Measurements from ENCODE around the gene C1QTNF9.
"Not testable (repeated sequence)": the region's sequence is repeated elsewhere in the genome, so short reads cannot be mapped to it uniquely, and the experiment has no call there.

Gene C1QTNF9

DNA sequence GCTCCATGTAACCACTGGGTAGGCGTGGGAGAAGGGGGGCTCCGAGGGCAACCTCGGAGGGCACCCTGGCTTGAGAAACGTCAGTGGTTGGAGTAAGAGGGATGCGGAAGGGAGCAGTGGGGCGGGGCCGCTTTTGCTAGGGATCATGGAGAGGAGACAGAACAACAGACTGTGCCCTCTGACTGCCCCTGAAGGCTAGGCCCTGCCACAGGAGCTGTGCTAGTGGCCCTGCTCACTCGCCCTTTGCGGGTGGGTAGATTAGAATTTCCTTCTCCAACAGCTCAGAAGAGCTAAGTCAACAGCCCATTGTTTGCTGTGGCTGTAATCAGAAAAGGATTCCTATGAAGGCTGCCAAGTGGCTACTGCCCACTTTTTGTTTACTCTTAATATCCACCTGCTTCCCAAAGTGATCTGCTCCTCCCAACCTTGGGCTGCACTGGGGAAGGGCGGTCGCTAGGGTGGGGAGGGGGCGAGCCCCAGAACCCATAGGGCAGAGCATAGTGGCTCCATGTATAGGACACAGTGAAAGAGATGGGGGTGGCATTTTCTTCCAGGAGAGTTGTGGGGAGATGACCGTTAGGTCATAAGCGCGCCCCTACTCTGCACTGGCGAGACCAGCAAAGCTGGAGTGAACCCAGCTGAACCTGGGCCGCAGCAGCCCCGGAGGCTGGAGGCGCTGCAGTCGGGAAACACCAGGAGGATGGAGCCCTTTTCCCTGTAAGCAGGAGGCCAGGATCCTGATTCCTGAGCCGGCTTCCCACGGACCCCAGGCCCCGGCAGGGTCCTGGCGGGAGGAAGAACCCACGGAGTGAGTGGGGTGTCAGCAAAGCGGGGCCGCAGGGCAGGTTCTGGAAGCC, 1.9 kb upstream of the C1QTNF9 start:
- Histone ChIP-seq H3K4me3 (ENCODE audit: low read depth, low read length) (no peak overlapping the region), H3K27me3 (ENCODE audit: control insufficient read depth, insufficient read depth, low read length) (no peaks in the 10 kb centered on the region), H3K9me3 (ENCODE audit: control insufficient read depth, insufficient read depth, low read length) (no peaks in the 10 kb centered on the region), H3K36me3 (ENCODE audit: control insufficient read depth, insufficient read depth, low read length) (peaks cover 7% of the 10 kb centered on the region), H3K4me1 (ENCODE audit: control insufficient read depth, insufficient read depth, low read length) (no peaks in the 10 kb centered on the region), H3K9ac (ENCODE audit: low read depth, low read length) (no peak overlapping the region)

DNA sequence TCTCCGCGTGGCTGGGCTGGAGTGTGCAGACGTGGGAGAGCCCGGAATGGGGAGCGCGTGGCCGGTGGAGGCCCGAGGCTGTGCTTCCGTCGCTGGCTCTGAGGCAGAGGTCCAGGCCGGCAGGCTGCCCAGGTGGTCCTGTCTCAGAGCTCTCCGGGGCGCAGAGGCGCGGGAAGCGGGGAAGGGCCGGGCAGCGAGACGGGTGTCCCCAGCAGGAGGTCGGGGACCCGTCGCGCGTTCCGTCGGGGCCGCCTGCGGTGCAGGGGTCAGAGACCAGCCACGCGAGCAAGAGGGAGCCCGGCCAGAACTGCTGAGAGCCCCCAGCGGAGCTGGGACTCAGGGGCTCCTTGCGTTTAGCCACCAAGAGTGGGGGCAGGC, 1.3 kb upstream of the C1QTNF9 start:
- peaks cover 5% of the 10 kb centered on the region for H3K36me3 ChIP-seq (ENCODE audit: control insufficient read depth, insufficient read depth, low read length)
- H3K4me3 ChIP-seq (ENCODE audit: low read depth, low read length) = no peak overlapping the region
- H3K4me1 ChIP-seq (ENCODE audit: control insufficient read depth, insufficient read depth, low read length) = no peaks in the 10 kb centered on the region
- no peaks in the 10 kb centered on the region for H3K9me3 ChIP-seq (ENCODE audit: control insufficient read depth, insufficient read depth, low read length)
- H3K9ac ChIP-seq (ENCODE audit: low read depth, low read length) = no peak overlapping the region
- no peaks in the 10 kb centered on the region for H3K27me3 ChIP-seq (ENCODE audit: control insufficient read depth, insufficient read depth, low read length)

DNA sequence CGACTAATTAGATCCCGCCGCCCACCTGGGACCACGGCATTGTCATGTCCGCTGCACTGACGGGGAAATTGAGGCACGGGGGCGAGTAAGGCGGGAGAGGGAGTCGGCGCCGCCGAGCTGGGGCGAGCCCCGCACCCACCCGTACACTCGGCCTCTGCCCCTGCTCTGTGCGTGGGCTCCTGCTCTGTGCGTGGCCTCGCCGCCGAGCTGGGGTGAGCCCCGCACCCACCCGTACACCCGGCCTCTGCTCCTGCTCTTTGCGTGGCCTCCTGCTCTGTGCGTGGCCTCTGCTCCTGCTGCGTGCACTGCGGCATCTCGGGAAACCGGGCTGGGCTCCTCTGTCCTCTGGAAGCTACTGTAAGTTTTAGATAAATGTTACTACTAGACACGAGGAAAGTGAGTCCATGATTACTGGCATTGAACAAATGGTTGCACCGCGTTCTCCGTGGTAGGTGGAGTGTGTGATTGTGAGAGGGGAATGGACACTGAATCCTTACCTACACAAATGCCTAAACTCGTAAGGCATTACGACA, 826 bp upstream of the C1QTNF9 start:
- no peak overlapping the region for H3K4me3 ChIP-seq (ENCODE audit: low read depth, low read length)
- no peaks in the 10 kb centered on the region for H3K27me3 ChIP-seq (ENCODE audit: control insufficient read depth, insufficient read depth, low read length)
- no peaks in the 10 kb centered on the region for H3K9me3 ChIP-seq (ENCODE audit: control insufficient read depth, insufficient read depth, low read length)
- no peaks in the 10 kb centered on the region for H3K36me3 ChIP-seq (ENCODE audit: control insufficient read depth, insufficient read depth, low read length)
- no peaks in the 10 kb centered on the region for H3K4me1 ChIP-seq (ENCODE audit: control insufficient read depth, insufficient read depth, low read length)
- H3K9ac ChIP-seq (ENCODE audit: low read depth, low read length) = no peak overlapping the region

DNA sequence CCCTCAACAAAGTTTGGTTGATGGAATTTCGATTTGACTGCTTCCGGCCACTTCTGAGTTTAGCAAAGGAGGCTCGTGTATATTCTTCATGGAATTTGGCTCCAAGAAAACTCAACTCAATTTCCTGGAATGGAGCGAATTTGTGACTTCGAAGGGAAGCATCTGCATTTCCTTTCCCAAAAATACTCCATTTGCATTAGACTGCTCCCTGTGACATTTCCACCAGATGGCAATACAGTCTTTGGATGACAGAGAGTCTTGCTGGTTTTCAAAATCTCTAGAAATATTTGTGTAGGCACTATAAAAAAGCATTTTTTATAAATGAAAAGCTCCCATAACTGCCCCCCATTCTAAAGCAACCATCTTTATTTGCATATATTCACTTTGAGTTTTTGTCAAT, 4.1 kb downstream of the C1QTNF9 start:
- no peaks in the 10 kb centered on the region for H3K4me1 ChIP-seq (ENCODE audit: control insufficient read depth, insufficient read depth, low read length)
- no peak overlapping the region for H3K9ac ChIP-seq (ENCODE audit: low read depth, low read length)
- H3K9me3 ChIP-seq (ENCODE audit: control insufficient read depth, insufficient read depth, low read length) = no peaks in the 10 kb centered on the region
- H3K36me3 ChIP-seq (ENCODE audit: control insufficient read depth, insufficient read depth, low read length) = no peaks in the 10 kb centered on the region
- no peak overlapping the region for H3K4me3 ChIP-seq (ENCODE audit: low read depth, low read length)
- H3K27me3 ChIP-seq (ENCODE audit: control insufficient read depth, insufficient read depth, low read length) = no peaks in the 10 kb centered on the region

DNA sequence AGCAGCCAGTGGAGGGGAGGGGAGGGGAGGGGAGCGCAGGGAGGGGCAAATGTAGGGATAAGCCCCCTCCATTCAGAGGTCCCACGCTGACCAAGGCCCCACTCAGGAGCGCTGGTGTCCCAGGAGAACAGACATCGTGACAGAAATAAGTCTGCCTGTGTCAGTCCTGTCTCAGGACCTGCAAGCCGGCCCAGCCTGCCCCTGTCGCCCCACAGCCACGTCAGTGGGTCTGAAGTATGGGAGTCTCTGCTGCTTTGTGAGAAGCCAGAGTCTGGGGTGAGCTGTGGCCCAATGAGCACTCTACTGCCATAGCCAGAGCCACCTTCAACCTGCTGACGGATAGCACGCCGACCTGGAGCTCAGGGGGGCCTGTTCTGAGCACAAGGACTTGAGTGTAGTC, 8.5 kb downstream of the C1QTNF9 start:
- H3K9me3 ChIP-seq (ENCODE audit: control insufficient read depth, insufficient read depth, low read length); H3K27me3 ChIP-seq (ENCODE audit: control insufficient read depth, insufficient read depth, low read length); H3K36me3 ChIP-seq (ENCODE audit: control insufficient read depth, insufficient read depth, low read length); H3K9ac ChIP-seq (ENCODE audit: low read depth, low read length); H3K4me3 ChIP-seq (ENCODE audit: low read depth, low read length); H3K4me1 ChIP-seq (ENCODE audit: control insufficient read depth, insufficient read depth, low read length): not testable (repeated sequence)

DNA sequence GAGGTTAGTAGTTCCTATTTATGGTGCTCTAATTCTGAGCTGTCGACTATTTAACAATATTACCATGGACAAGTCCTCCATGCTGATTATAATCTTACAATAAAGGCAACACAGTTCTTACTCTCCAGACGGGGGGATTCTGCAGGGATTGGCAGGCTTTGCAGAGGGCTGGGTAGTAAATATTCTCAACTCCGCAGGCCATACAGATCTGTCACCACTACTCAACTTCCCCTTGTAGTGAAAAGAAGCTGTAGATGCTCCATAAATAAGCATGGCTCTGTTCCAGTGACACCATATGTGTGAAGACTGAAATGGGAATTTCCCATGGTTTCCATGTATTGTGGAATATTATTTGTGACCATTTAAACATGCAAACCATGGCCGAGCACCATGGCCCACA, 9.5 kb downstream of the C1QTNF9 start:
- not testable (repeated sequence) for H3K9ac ChIP-seq (ENCODE audit: low read depth, low read length); H3K4me3 ChIP-seq (ENCODE audit: low read depth, low read length); H3K27me3 ChIP-seq (ENCODE audit: control insufficient read depth, insufficient read depth, low read length); H3K4me1 ChIP-seq (ENCODE audit: control insufficient read depth, insufficient read depth, low read length); H3K36me3 ChIP-seq (ENCODE audit: control insufficient read depth, insufficient read depth, low read length); H3K9me3 ChIP-seq (ENCODE audit: control insufficient read depth, insufficient read depth, low read length)

DNA sequence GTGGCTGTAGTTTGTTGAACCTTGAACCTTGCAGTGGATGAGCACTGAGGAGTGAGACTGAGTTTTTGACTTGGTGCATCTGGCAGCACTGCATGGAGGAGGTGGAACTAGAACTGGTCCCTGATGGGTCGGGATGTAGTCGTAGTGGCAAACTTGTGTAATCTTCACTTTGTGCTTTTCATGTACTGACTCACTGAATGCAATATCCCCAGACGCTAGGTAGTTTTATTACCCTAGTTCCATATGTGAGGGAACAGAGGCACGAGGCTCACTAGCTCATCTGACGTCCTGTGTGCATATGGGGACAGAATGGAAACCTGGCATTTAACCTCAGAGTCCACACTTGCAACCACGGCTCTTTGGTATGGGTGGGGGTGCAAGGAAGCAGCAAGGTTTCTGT, 10.3 kb downstream of the C1QTNF9 start:
- H3K4me3 ChIP-seq (ENCODE audit: low read depth, low read length); H3K36me3 ChIP-seq (ENCODE audit: control insufficient read depth, insufficient read depth, low read length); H3K27me3 ChIP-seq (ENCODE audit: control insufficient read depth, insufficient read depth, low read length); H3K9ac ChIP-seq (ENCODE audit: low read depth, low read length); H3K4me1 ChIP-seq (ENCODE audit: control insufficient read depth, insufficient read depth, low read length); H3K9me3 ChIP-seq (ENCODE audit: control insufficient read depth, insufficient read depth, low read length): not testable (repeated sequence)

DNA sequence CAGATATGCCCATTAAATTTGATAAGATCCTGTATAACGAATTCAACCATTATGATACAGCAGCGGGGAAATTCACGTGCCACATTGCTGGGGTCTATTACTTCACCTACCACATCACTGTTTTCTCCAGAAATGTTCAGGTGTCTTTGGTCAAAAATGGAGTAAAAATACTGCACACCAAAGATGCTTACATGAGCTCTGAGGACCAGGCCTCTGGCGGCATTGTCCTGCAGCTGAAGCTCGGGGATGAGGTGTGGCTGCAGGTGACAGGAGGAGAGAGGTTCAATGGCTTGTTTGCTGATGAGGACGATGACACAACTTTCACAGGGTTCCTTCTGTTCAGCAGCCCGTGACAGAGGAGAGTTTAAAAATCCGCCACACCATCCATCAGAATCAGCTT, 12.0 kb downstream of the C1QTNF9 start:
- not testable (repeated sequence) for H3K4me1 ChIP-seq (ENCODE audit: control insufficient read depth, insufficient read depth, low read length); H3K36me3 ChIP-seq (ENCODE audit: control insufficient read depth, insufficient read depth, low read length); H3K4me3 ChIP-seq (ENCODE audit: low read depth, low read length); H3K9me3 ChIP-seq (ENCODE audit: control insufficient read depth, insufficient read depth, low read length); H3K27me3 ChIP-seq (ENCODE audit: control insufficient read depth, insufficient read depth, low read length); H3K9ac ChIP-seq (ENCODE audit: low read depth, low read length)

DNA sequence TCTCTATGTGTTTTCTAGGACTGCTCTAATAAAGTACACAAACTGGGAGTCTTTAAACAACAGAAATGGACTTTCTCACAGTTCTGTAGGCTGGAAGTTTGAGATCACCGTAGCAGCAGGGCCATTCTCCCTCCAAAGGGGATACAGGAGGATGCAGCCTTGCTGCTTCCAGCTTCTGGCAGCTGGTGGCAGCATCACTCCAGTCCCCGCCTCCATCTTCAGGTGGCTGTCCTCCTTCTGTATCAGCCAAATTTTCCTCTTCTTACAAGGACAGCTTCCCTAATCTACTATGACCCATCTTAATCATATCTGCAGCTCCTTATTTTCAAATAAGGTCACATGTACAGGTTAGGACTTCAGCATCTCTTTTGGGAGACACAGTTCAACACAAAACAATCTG, 13.1 kb downstream of the C1QTNF9 start:
- not testable (repeated sequence) for H3K27me3 ChIP-seq (ENCODE audit: control insufficient read depth, insufficient read depth, low read length); H3K9me3 ChIP-seq (ENCODE audit: control insufficient read depth, insufficient read depth, low read length); H3K36me3 ChIP-seq (ENCODE audit: control insufficient read depth, insufficient read depth, low read length); H3K9ac ChIP-seq (ENCODE audit: low read depth, low read length); H3K4me1 ChIP-seq (ENCODE audit: control insufficient read depth, insufficient read depth, low read length); H3K4me3 ChIP-seq (ENCODE audit: low read depth, low read length)

DNA sequence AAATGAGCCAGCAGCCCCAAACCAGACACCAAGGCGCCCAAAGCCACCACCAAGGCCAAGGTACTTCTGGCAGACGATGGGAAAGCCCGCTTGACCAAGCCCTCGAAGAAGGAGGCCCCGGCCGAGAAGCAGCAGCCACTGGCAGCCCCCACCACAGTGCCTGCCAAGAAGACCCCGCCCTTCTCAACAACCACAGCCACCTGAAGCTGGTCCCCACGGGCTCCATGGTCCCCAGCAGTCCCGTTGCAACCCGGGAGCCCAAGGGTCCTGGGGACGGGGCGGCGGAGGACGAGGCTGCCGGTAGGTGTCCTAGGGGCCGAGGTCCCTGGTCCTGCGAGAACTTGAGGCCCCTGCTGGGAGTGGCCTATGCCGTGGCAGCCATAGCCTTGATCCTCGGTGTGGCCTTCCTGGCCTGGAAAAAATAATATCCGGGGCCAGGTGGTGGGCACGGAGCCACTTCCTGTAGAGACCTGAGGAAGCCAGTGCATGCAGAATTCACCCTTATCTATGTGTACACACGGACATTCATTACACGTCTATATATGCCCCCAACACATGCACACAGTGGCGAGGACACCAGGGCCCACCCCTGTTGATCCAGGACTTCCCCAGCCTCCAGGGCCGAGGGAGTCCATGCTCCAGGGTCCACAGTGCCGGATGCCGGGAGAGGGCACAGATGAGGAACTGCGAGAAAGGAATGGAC, 13.8 kb downstream of the C1QTNF9 start:
- Histone ChIP-seq H3K4me3 (ENCODE audit: low read depth, low read length) (no peak overlapping the region), H3K9ac (ENCODE audit: low read depth, low read length) (no peak overlapping the region), H3K27me3 (ENCODE audit: control insufficient read depth, insufficient read depth, low read length) (peaks cover 3% of the 10 kb centered on the region), H3K9me3 (ENCODE audit: control insufficient read depth, insufficient read depth, low read length) (no peaks in the 10 kb centered on the region), H3K36me3 (ENCODE audit: control insufficient read depth, insufficient read depth, low read length) (no peaks in the 10 kb centered on the region), H3K4me1 (ENCODE audit: control insufficient read depth, insufficient read depth, low read length) (no peaks in the 10 kb centered on the region)

DNA sequence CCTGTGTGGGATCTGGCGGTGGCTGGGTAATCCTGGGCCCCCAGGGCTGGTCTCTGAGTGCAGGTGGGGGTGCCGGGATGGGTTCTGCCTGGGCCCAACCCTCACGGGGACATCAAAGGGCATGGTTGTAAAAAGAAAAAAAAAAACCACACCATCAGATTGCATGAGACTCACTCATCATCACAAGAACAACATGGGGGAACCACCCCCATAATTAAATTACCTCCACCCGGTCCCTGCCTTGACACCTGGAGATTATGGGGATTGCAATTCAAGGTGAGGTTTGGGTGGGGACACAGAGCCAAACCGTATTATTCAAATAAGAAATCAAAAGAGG, 14.3 kb downstream of the C1QTNF9 start:
- H3K36me3 ChIP-seq (ENCODE audit: control insufficient read depth, insufficient read depth, low read length) = no peaks in the 10 kb centered on the region
- no peaks in the 10 kb centered on the region for H3K4me1 ChIP-seq (ENCODE audit: control insufficient read depth, insufficient read depth, low read length)
- no peak overlapping the region for H3K4me3 ChIP-seq (ENCODE audit: low read depth, low read length)
- H3K9me3 ChIP-seq (ENCODE audit: control insufficient read depth, insufficient read depth, low read length) = no peaks in the 10 kb centered on the region
- H3K9ac ChIP-seq (ENCODE audit: low read depth, low read length) = no peak overlapping the region
- peaks cover 9% of the 10 kb centered on the region for H3K27me3 ChIP-seq (ENCODE audit: control insufficient read depth, insufficient read depth, low read length)

DNA sequence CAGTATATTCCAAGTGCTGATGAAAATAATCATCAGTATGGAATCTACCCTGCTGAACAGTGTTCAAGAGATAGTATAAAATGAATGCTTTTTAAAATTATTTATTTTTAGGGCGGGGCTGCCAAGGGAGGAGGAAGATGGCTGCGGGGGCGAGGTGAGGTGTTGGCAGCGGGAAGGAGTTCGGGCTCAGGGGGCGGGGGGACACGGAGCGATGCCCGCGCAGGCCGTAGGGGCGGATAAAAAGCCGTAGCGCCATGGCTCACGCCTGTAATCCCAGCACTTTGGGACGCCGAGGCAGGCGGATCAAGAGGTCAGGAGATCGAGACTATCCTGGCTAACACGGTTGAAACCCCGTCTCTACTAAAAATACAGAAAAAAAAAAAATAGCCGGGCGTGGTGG, 18.2 kb downstream of the C1QTNF9 start:
- H3K36me3 ChIP-seq (ENCODE audit: control insufficient read depth, insufficient read depth, low read length); H3K9ac ChIP-seq (ENCODE audit: low read depth, low read length); H3K4me3 ChIP-seq (ENCODE audit: low read depth, low read length); H3K9me3 ChIP-seq (ENCODE audit: control insufficient read depth, insufficient read depth, low read length); H3K4me1 ChIP-seq (ENCODE audit: control insufficient read depth, insufficient read depth, low read length): not testable (repeated sequence)
- peaks cover 12% of the 10 kb centered on the region for H3K27me3 ChIP-seq (ENCODE audit: control insufficient read depth, insufficient read depth, low read length)
